K562 (cell line): ENCODE results near the gene VTN. TPM values are rescaled to one million over a fixed set of nuclear protein-coding genes. Genes with fewer than 3 reads are reported as not detected.

Source experiments
- CEBPB ChIP-seq: fragments of 450-650 bp; IDR thresholded peaks from 2 replicates; pipeline ENCODE4 v1.6.1; 2016; ENCODE audit warnings: missing genetic modification characterization, missing compliant biosample characterization
- MBD2 ChIP-seq: sonication (generic); IDR thresholded peaks from 2 replicates; pipeline ENCODE4 v1.6.1; 2016; ENCODE audit warnings: low read depth, borderline replicate concordance
- MECOM ChIP-seq: fragments of 250-450 bp; sonication (Bioruptor Pico); IDR thresholded peaks from 2 replicates; pipeline ENCODE4 v1.8.0; 2022; ENCODE audit warnings: inconsistent platforms
- MTA1 ChIP-seq: fragments of 450-650 bp; IDR thresholded peaks from 2 replicates; pipeline ENCODE4 v1.6.1; 2017; ENCODE audit warnings: borderline replicate concordance
- NFE2L1 ChIP-seq: fragments of 450-650 bp; IDR thresholded peaks from 2 replicates; pipeline ENCODE4 v1.6.1; 2016; ENCODE audit warnings: missing genetic modification characterization, low read depth, mild to moderate bottlenecking, missing compliant biosample characterization, moderate library complexity, borderline replicate concordance
- SOX6 ChIP-seq: fragments of 450-650 bp; IDR thresholded peaks from 2 replicates; pipeline ENCODE4 v1.6.1; 2014; ENCODE audit warnings: mild to moderate bottlenecking
- TCFL5 ChIP-seq: fragments of 250-450 bp; sonication (Bioruptor Pico); conservative IDR thresholded peaks from 2 replicates; pipeline ENCODE4 v1.6.1; 2021; ENCODE audit warnings: mild to moderate bottlenecking, moderate library complexity, matching md5 sums
- ZNF583 ChIP-seq: fragments of 250-450 bp; sonication (Bioruptor Pico); IDR thresholded peaks from 2 replicates; pipeline ENCODE4 v1.4.0; 2020
- polyA plus RNA-seq, 8 experiments: library from polyadenylated mRNA; depleted of rRNA in 4 of 8; stranded (reverse) in 5 of 8; unstranded in 3 of 8; fragments of >200 nt; fragmentation: Nextera tagmentation in 2 of 8; fragmentation: Illumina TruSeq in 1 of 8; extraction: Ambion mirVana in 2 of 8; extraction: Trizol in 1 of 8; gene quantifications; 2 replicates each; pipeline versions ENCODE4 v1.2.1 to v1.2.3, GENCODE V29; 2011 to 2014; ENCODE audit warnings: inconsistent platforms in 1 of 8, missing spikeins in 1 of 8
- total RNA-seq, 7 experiments: library from RNA; depleted of rRNA in 6 of 7; stranded (reverse); fragments of >200 nt in 6 of 7; fragmentation: Illumina TruSeq in 2 of 7; extraction: Trizol in 2 of 7; gene quantifications; 2 replicates each; pipeline versions ENCODE4 v1.2.1 to v1.2.3, GENCODE V29; 2011 to 2021; ENCODE audit warnings: low replicate concordance in 1 of 7
- TF ChIP-seq, protein P1 (sequence below), 2 experiments: fragments of 450-650 bp; formaldehyde crosslinking in 1 of 2; IDR thresholded peaks; 2 replicates each; pipeline versions ENCODE4 v1.4.0 to v1.6.1; 2014 to 2020; ENCODE audit warnings: mild to moderate bottlenecking in 2 of 2, borderline replicate concordance in 1 of 2, low read depth in 1 of 2
- TF ChIP-seq, protein P2 (sequence below): fragments of 250-450 bp; sonication (Bioruptor Pico); IDR thresholded peaks from 2 replicates; pipeline ENCODE4 v1.4.0; 2020; ENCODE audit warnings: borderline replicate concordance
- TF ChIP-seq, protein P3 (sequence below): IDR thresholded peaks from 3 replicates; pipeline ENCODE4 v1.6.1; 2011; ENCODE audit warnings: borderline replicate concordance, mild to moderate bottlenecking, moderate library complexity; ENCODE audit not compliant: insufficient read length; ENCODE audit errors: extremely low read depth
- TF ChIP-seq, protein P4 (sequence below): sonication (generic); formaldehyde crosslinking; IDR thresholded peaks from 2 replicates; pipeline ENCODE4 v1.8.1; 2023; ENCODE audit warnings: mild to moderate bottlenecking, missing genetic modification reagents

Gene VTN
- total and polyA plus RNA-seq, 9 of the 15 experiments (the other 6 are each of a cell fraction or from before 2014, with no cell fraction given) = 0.13 to 1.0 (median 0.29) TPM; not detected in 1

DNA sequence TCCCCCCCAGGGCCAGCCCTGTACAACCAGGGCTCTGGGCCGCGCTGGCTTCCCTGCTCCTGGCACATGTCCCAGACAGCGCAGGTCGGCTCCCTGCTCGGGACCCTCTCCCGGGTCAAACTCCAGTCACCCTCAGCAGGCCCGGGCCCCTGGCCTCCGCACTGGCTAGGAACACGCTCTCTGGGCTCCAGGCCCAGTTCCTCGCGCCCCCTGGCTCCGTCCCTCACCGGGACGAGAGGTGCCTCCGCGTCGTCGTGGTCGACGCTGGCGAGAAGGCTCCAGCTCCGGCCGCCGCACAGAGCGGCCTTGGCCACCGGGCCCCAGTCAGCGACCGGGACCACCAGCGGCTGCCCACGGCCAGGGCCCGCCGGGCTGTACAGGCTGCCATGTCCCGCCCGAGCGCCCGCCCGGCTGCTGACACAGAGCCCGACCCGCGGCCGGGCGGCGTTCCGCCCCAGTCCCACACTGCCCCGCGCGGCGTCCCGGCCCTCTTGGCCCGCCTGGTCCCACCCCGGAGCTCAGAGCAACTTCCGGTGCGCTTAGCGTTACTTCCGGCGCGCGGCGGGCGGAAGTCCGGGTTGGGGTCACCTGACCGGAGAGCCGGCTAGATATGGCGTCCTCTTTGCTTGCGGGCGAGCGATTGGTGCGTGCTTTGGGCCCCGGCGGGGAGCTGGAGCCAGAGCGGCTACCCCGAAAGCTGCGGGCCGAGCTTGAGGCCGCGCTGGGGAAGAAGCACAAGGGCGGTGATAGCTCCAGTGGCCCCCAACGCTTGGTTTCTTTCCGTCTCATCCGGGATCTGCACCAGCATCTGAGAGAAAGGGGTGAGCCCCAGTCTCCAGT lies 12.8 kb downstream of the VTN start, which contains the start of gene POLDIP2 (continued):
- TF ChIP-seq, protein P1, sequence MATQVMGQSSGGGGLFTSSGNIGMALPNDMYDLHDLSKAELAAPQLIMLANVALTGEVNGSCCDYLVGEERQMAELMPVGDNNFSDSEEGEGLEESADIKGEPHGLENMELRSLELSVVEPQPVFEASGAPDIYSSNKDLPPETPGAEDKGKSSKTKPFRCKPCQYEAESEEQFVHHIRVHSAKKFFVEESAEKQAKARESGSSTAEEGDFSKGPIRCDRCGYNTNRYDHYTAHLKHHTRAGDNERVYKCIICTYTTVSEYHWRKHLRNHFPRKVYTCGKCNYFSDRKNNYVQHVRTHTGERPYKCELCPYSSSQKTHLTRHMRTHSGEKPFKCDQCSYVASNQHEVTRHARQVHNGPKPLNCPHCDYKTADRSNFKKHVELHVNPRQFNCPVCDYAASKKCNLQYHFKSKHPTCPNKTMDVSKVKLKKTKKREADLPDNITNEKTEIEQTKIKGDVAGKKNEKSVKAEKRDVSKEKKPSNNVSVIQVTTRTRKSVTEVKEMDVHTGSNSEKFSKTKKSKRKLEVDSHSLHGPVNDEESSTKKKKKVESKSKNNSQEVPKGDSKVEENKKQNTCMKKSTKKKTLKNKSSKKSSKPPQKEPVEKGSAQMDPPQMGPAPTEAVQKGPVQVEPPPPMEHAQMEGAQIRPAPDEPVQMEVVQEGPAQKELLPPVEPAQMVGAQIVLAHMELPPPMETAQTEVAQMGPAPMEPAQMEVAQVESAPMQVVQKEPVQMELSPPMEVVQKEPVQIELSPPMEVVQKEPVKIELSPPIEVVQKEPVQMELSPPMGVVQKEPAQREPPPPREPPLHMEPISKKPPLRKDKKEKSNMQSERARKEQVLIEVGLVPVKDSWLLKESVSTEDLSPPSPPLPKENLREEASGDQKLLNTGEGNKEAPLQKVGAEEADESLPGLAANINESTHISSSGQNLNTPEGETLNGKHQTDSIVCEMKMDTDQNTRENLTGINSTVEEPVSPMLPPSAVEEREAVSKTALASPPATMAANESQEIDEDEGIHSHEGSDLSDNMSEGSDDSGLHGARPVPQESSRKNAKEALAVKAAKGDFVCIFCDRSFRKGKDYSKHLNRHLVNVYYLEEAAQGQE (IDR thresholded peaks at IDR 0.05; ENCODE audit: borderline replicate concordance) = peak; percentile 66
- TF ChIP-seq, protein P1 (CRISPR knock-in tag; IDR thresholded peaks at IDR 0.05; ENCODE audit: low read depth) = peak; percentile 20
- peak; percentile 94 for TF ChIP-seq MTA1
- peak; percentile 29; the same call in 1 of the 2 replicates for TF ChIP-seq SOX6
- no peak for TF ChIP-seq ZNF583 (CRISPR knock-in tag)
- TF ChIP-seq TCFL5 (CRISPR knock-in tag) = no peak
- TF ChIP-seq, protein P2, sequence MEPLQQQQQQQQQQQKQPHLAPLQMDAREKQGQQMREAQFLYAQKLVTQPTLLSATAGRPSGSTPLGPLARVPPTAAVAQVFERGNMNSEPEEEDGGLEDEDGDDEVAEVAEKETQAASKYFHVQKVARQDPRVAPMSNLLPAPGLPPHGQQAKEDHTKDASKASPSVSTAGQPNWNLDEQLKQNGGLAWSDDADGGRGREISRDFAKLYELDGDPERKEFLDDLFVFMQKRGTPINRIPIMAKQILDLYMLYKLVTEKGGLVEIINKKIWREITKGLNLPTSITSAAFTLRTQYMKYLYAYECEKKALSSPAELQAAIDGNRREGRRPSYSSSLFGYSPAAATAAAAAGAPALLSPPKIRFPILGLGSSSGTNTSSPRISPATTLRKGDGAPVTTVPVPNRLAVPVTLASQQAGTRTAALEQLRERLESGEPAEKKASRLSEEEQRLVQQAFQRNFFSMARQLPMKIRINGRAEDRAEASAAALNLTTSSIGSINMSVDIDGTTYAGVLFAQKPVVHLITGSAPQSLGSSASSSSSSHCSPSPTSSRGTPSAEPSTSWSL (CRISPR knock-in tag) = no peak
- no peak for TF ChIP-seq MECOM (CRISPR knock-in tag)
- no peak for TF ChIP-seq NFE2L1 (tag)
- TF ChIP-seq, protein P3, sequence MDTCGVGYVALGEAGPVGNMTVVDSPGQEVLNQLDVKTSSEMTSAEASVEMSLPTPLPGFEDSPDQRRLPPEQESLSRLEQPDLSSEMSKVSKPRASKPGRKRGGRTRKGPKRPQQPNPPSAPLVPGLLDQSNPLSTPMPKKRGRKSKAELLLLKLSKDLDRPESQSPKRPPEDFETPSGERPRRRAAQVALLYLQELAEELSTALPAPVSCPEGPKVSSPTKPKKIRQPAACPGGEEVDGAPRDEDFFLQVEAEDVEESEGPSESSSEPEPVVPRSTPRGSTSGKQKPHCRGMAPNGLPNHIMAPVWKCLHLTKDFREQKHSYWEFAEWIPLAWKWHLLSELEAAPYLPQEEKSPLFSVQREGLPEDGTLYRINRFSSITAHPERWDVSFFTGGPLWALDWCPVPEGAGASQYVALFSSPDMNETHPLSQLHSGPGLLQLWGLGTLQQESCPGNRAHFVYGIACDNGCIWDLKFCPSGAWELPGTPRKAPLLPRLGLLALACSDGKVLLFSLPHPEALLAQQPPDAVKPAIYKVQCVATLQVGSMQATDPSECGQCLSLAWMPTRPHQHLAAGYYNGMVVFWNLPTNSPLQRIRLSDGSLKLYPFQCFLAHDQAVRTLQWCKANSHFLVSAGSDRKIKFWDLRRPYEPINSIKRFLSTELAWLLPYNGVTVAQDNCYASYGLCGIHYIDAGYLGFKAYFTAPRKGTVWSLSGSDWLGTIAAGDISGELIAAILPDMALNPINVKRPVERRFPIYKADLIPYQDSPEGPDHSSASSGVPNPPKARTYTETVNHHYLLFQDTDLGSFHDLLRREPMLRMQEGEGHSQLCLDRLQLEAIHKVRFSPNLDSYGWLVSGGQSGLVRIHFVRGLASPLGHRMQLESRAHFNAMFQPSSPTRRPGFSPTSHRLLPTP = no peak
- no peak for TF ChIP-seq CEBPB
- peak; percentile 76 for TF ChIP-seq MBD2
- TF ChIP-seq, protein P4, sequence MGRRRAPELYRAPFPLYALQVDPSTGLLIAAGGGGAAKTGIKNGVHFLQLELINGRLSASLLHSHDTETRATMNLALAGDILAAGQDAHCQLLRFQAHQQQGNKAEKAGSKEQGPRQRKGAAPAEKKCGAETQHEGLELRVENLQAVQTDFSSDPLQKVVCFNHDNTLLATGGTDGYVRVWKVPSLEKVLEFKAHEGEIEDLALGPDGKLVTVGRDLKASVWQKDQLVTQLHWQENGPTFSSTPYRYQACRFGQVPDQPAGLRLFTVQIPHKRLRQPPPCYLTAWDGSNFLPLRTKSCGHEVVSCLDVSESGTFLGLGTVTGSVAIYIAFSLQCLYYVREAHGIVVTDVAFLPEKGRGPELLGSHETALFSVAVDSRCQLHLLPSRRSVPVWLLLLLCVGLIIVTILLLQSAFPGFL (CRISPR knock-in tag) = peak; percentile 77; the same call in 1 of the 2 replicates
